Loucy (cell line): ENCODE results near the gene PCGF1.

ENCODE experiments used
- H2AFZ ChIP-seq: fragments of 200-600 bp; sonication (generic); 2 replicates; pipeline ENCODE4 v1.6.0; 2016; ENCODE audit warnings: antibody characterized with exemption, mild to moderate bottlenecking, low read length, moderate library complexity
- H3F3A ChIP-seq: fragments of 200-600 bp; 2 replicates; pipeline ENCODE4 v1.6.0; 2016; ENCODE audit warnings: antibody characterized with exemption, low read depth, mild to moderate bottlenecking
- H3K27me3 ChIP-seq: fragments of 200-600 bp; sonication (generic); 2 replicates; pipeline ENCODE4 v1.6.1; 2014; ENCODE audit warnings: low read length, mild to moderate bottlenecking; ENCODE audit not compliant: insufficient read depth, poor library complexity, severe bottlenecking
- H3K36me3 ChIP-seq: fragments of 200-600 bp; sonication (generic); 2 replicates; pipeline ENCODE4 v1.6.1; 2016; ENCODE audit warnings: low read length; ENCODE audit not compliant: insufficient read depth
- H3K4me1 ChIP-seq: fragments of 200-600 bp; sonication (generic); 2 replicates; pipeline ENCODE4 v1.5.1; 2014; ENCODE audit warnings: low read length, mild to moderate bottlenecking; ENCODE audit not compliant: insufficient read depth, poor library complexity, severe bottlenecking
- H3K4me2 ChIP-seq: fragments of 200-600 bp; sonication (generic); 2 replicates; pipeline ENCODE4 v1.6.0; 2014; ENCODE audit warnings: antibody characterized with exemption, low read length, low read depth, mild to moderate bottlenecking; ENCODE audit not compliant: poor library complexity, severe bottlenecking
- H3K4me3 ChIP-seq: fragments of 200-600 bp; sonication (generic); 2 replicates; pipeline ENCODE4 v1.5.1; 2014; ENCODE audit warnings: low read length, mild to moderate bottlenecking, mixed read lengths; ENCODE audit not compliant: poor library complexity, severe bottlenecking
- H3K79me2 ChIP-seq: fragments of 200-600 bp; sonication (generic); 2 replicates; pipeline ENCODE4 v1.6.1; 2014; ENCODE audit warnings: low read length; ENCODE audit not compliant: insufficient read depth
- H3K9ac ChIP-seq: fragments of 200-600 bp; sonication (generic); 2 replicates; pipeline ENCODE4 v1.6.0; 2014; ENCODE audit warnings: mild to moderate bottlenecking, low read depth, low read length, moderate library complexity; ENCODE audit not compliant: poor library complexity, severe bottlenecking
- H3K9me2 ChIP-seq: fragments of 200-600 bp; sonication (generic); replicated peaks from 2 replicates; pipeline ENCODE4 v1.6.1; 2016; ENCODE audit warnings: low read depth, low read length, mixed read lengths
- H3K9me3 ChIP-seq: fragments of 200-600 bp; sonication (generic); 2 replicates; pipeline ENCODE4 v1.6.1; 2014; ENCODE audit warnings: mild to moderate bottlenecking, antibody characterized with exemption, low read length, low read depth; ENCODE audit not compliant: insufficient read depth
- H4K20me1 ChIP-seq: fragments of 200-600 bp; sonication (generic); 2 replicates; pipeline ENCODE4 v1.6.0; 2014; ENCODE audit warnings: antibody characterized with exemption, low read length, mild to moderate bottlenecking; ENCODE audit not compliant: insufficient read depth, poor library complexity, severe bottlenecking
- CTCF ChIP-seq: fragments of 200-600 bp; sonication (generic); conservative IDR thresholded peaks from 2 replicates; pipeline ENCODE4 v1.5.1; 2014; ENCODE audit warnings: mild to moderate bottlenecking, antibody characterized with exemption, low read length
- EZH2phosphoT487 ChIP-seq: fragments of 200-600 bp; IDR thresholded peaks from 2 replicates; pipeline ENCODE4 v1.6.1; 2018; ENCODE audit warnings: antibody characterized with exemption, mild to moderate bottlenecking, moderate library complexity, borderline replicate concordance

PCGF1 gene

GRCh38 chr2:74499940-74500577 lies 7.4 kb downstream of the PCGF1 start:
- H3K9me2 ChIP-seq: no peaks in the 10 kb centered on the region
- no peaks in the 10 kb centered on the region for H3K36me3 ChIP-seq
- H3K9me3 ChIP-seq: no peaks in the 10 kb centered on the region
- no peak for TF ChIP-seq EZH2phosphoT487
- no peak for TF ChIP-seq CTCF
- H3K4me2 ChIP-seq: no peak overlapping the region
- peaks cover 7% of the 10 kb centered on the region for H3K79me2 ChIP-seq
- H3K4me1 ChIP-seq: peaks cover 6% of the 10 kb centered on the region
- H3K9ac ChIP-seq: no peak overlapping the region
- no peaks in the 10 kb centered on the region for H3K27me3 ChIP-seq
- H3F3A ChIP-seq: no peaks in the 10 kb centered on the region
- no peaks in the 10 kb centered on the region for H4K20me1 ChIP-seq
- no peak overlapping the region for H2AFZ ChIP-seq
- H3K4me3 ChIP-seq: no peak overlapping the region

GRCh38 chr2:74499267-74499939 lies 8.1 kb downstream of the PCGF1 start, which contains the start of gene LBX2:
LBX2 (minus strand) TSS chr2:74499603; CDS start chr2:74499537, 66 bp downstream.
- Histone ChIP-seq H3K4me3 (no peak within 1 kb of the TSS), H3K4me2 (no peak within 1 kb of the TSS), H3K4me1 (peaks cover 6% of the 10 kb centered on the region), H3K36me3 (no peaks in the 10 kb centered on the region), H3K9me2 (no peaks in the 10 kb centered on the region), H3K79me2 (peaks cover 7% of the 10 kb centered on the region), H3F3A (no peaks in the 10 kb centered on the region), H3K9me3 (no peaks in the 10 kb centered on the region), H3K27me3 (no peaks in the 10 kb centered on the region), H2AFZ (no peak within 1 kb of the TSS), H3K9ac (no peak within 1 kb of the TSS), H4K20me1 (no peaks in the 10 kb centered on the region)
- no peak for TF ChIP-seq CTCF
- TF ChIP-seq EZH2phosphoT487: no peak

GRCh38 chr2:74498500-74499266 lies 8.8 kb downstream of the PCGF1 start:
- no peak overlapping the region for H3K4me3 ChIP-seq
- H3K9me3 ChIP-seq: no peaks in the 10 kb centered on the region
- H3K36me3 ChIP-seq: peaks cover 4% of the 10 kb centered on the region; the same call in 1 of the 2 replicates
- H3F3A ChIP-seq: no peaks in the 10 kb centered on the region
- H4K20me1 ChIP-seq: no peaks in the 10 kb centered on the region
- H3K9ac ChIP-seq: no peak overlapping the region
- peaks cover 7% of the 10 kb centered on the region for H3K79me2 ChIP-seq
- no peaks in the 10 kb centered on the region for H3K9me2 ChIP-seq
- peaks cover 6% of the 10 kb centered on the region for H3K4me1 ChIP-seq
- H3K4me2 ChIP-seq: no peak overlapping the region
- TF ChIP-seq CTCF (no peak), EZH2phosphoT487 (no peak)
- H2AFZ ChIP-seq: no peak overlapping the region
- no peaks in the 10 kb centered on the region for H3K27me3 ChIP-seq
